Measurements from ENCODE around the gene NKIRAS2. TPM values are rescaled to one million over a fixed set of nuclear protein-coding genes. Genes with fewer than 3 reads are reported as not detected.

The NKIRAS2 gene
- total and polyA plus RNA-seq, 2 donors (not counting 3 experiments of a cell fraction or from before 2014, with no cell fraction given): 57.3 to 87.6 TPM

GRCh38 chr17:42028791-42029127 lies 8.9 kb downstream of the NKIRAS2 start:
- Histone ChIP-seq H2AFZ (ENCODE audit: low read depth, low read length) (no peak overlapping the region), H3K27ac (ENCODE audit: insufficient read depth, low read depth, low read length) (no peak overlapping the region), H3K9ac (replicated peaks; ENCODE audit: extremely low read depth, insufficient read depth, low read length) (no peak overlapping the region), H3K79me2 (ENCODE audit: control insufficient read depth, insufficient read depth, low read length) (no peaks in the 10 kb centered on the region), H3K27me3 (ENCODE audit: control insufficient read depth in 2 of 2, insufficient read depth in 2 of 2, low read length in 2 of 2) (peaks cover 0 to 1% of the 10 kb centered on the region in 2 experiments), H3K4me2 (ENCODE audit: insufficient read depth, low read length) (no peak overlapping the region), H3K9me3 (replicated peaks; ENCODE audit: control insufficient read depth, insufficient read depth, low read length) (no peaks in the 10 kb centered on the region), H3K9me1 (replicated peaks; ENCODE audit: control insufficient read depth, extremely low read depth, insufficient read depth, low read length) (no peaks in the 10 kb centered on the region), H3K4me1 (ENCODE audit: control insufficient read depth, extremely low read depth, insufficient read depth, low read length) (peaks cover 19% of the 10 kb centered on the region), H4K20me1 (replicated peaks; ENCODE audit: control insufficient read depth, extremely low read depth, insufficient read depth, low read length) (no peaks in the 10 kb centered on the region), H3K36me3 (ENCODE audit: control insufficient read depth in 2 of 2, extremely low read depth in 1 of 2, insufficient read depth in 2 of 2, low read length in 2 of 2) (peaks cover 0 to 4% of the 10 kb centered on the region in 2 experiments), H3K4me3 (replicated peaks in 1 of 3; ENCODE audit: insufficient read depth in 1 of 3, low read depth in 1 of 3, low read length in 3 of 3) (no peak overlapping the region)
- no peak for FAIRE-seq
- DNase-seq (ENCODE audit: low read depth, low spot score): no peak
- CTCF ChIA-PET: interaction anchor here (0.8 to 6.3 kb wide), 3 partner anchors 11 to 76 kb away, joined by 3 to 40 read pairs (median 5); no protein-coding TSS in a partner anchor
- intact Hi-C loops (cut with micrococcal nuclease): loop anchor here (10.0 kb wide), 1 partner anchor 496 kb away; no protein-coding TSS in a partner anchor
- no TSS peak for BruUV-seq (replicated peaks)
- TF ChIP-seq POLR2A (IDR thresholded peaks at IDR 0.05; ENCODE audit: low read depth, low read length) (no peak), GATA2 (IDR thresholded peaks at IDR 0.05; ENCODE audit: insufficient read depth, insufficient read length, low read depth, low read length) (no peak), CTCF (IDR thresholded peaks at IDR 0.05; ENCODE audit: extremely low read depth in 1 of 2, insufficient read depth in 1 of 2, low read depth in 1 of 2, low read length in 2 of 2) (no peak), MAX (IDR thresholded peaks at IDR 0.05; ENCODE audit: insufficient read depth, insufficient read length) (no peak)
- POLR2A ChIA-PET: no interaction called here
- dilution Hi-C loops (cut with MboI; ENCODE audit: extremely low pct_ligation_motif_present, low sequenced_read_pairs): no loop called here

GRCh38 chr17:42031584-42031983 lies 11.7 kb downstream of the NKIRAS2 start:
- DNase-seq (ENCODE audit: low read depth, low spot score) (no peak), FAIRE-seq (no peak)
- H3K36me3 ChIP-seq (ENCODE audit: control insufficient read depth in 2 of 2, extremely low read depth in 1 of 2, insufficient read depth in 2 of 2, low read length in 2 of 2): no peaks in the 10 kb centered on the region
- dilution Hi-C loops (cut with MboI; ENCODE audit: extremely low pct_ligation_motif_present, low sequenced_read_pairs) (no loop called here), intact Hi-C loops (cut with micrococcal nuclease) (no loop called here)
- H3K9me3 ChIP-seq (replicated peaks; ENCODE audit: control insufficient read depth, insufficient read depth, low read length): no peaks in the 10 kb centered on the region
- no peak overlapping the region for H2AFZ ChIP-seq (ENCODE audit: low read depth, low read length)
- ChIA-PET CTCF (interaction anchor here (1.0 kb wide), 1 partner anchor 8 kb away, joined by 4 read pairs; no protein-coding TSS in a partner anchor), POLR2A (no interaction called here)
- no peaks in the 10 kb centered on the region for H3K4me1 ChIP-seq (ENCODE audit: control insufficient read depth, extremely low read depth, insufficient read depth, low read length)
- no peaks in the 10 kb centered on the region for H4K20me1 ChIP-seq (replicated peaks; ENCODE audit: control insufficient read depth, extremely low read depth, insufficient read depth, low read length)
- H3K27ac ChIP-seq (ENCODE audit: insufficient read depth, low read depth, low read length): no peak overlapping the region
- no peak overlapping the region for H3K4me2 ChIP-seq (ENCODE audit: insufficient read depth, low read length)
- H3K79me2 ChIP-seq (ENCODE audit: control insufficient read depth, insufficient read depth, low read length): no peaks in the 10 kb centered on the region
- H3K9me1 ChIP-seq (replicated peaks; ENCODE audit: control insufficient read depth, extremely low read depth, insufficient read depth, low read length): no peaks in the 10 kb centered on the region
- peaks cover 0 to 1% of the 10 kb centered on the region in 2 experiments for H3K27me3 ChIP-seq (ENCODE audit: control insufficient read depth in 2 of 2, insufficient read depth in 2 of 2, low read length in 2 of 2)
- no TSS peak for BruUV-seq (replicated peaks)
- H3K4me3 ChIP-seq (replicated peaks in 1 of 3; ENCODE audit: insufficient read depth in 1 of 3, low read depth in 1 of 3, low read length in 3 of 3): no peak overlapping the region
- H3K9ac ChIP-seq (replicated peaks; ENCODE audit: extremely low read depth, insufficient read depth, low read length): no peak overlapping the region
- no peak for TF ChIP-seq POLR2A (IDR thresholded peaks at IDR 0.05; ENCODE audit: low read depth, low read length)
- TF ChIP-seq JUN (IDR thresholded peaks at IDR 0.05; ENCODE audit: borderline replicate concordance, insufficient read depth, insufficient read length, low read depth): no peak
- TF ChIP-seq MYC (IDR thresholded peaks at IDR 0.05; ENCODE audit: low read depth, low read length): no peak
- no peak for TF ChIP-seq FOS (IDR thresholded peaks at IDR 0.05; ENCODE audit: borderline replicate concordance, insufficient read depth, low read length)
- TF ChIP-seq GATA2 (IDR thresholded peaks at IDR 0.05; ENCODE audit: insufficient read depth, insufficient read length, low read depth, low read length): no peak
- no peak for TF ChIP-seq MAX (IDR thresholded peaks at IDR 0.05; ENCODE audit: insufficient read depth, insufficient read length)
- TF ChIP-seq CTCF (IDR thresholded peaks at IDR 0.05; ENCODE audit: extremely low read depth in 1 of 2, insufficient read depth in 1 of 2, low read depth in 1 of 2, low read length in 2 of 2): no peak
- TF ChIP-seq EZH2 (IDR thresholded peaks at IDR 0.05; ENCODE audit: borderline replicate concordance, low read depth, low read length, severe bottlenecking): no peak
- TF ChIP-seq POLR2AphosphoS5 (IDR thresholded peaks at IDR 0.05; ENCODE audit: insufficient read depth, low read depth, low read length): no peak
